HL-60/S4 treated with phorbol 12-myristate 13-acetate at 8.2 ng/mL for 4 days and 3 days (cell line): ENCODE measurements around the gene CLEC2B.

ENCODE experiments used
- in situ Hi-C: fragments of 300-500 bp; cut with MboI; formaldehyde crosslinking; loops from 2 replicates; pipeline ENCODE4 v1.15.0; 2022; ENCODE audit warnings: low sequenced_read_pairs

CLEC2B gene

GRCh38 chr12:9810671-9811070, 58.5 kb downstream of the CLEC2B start:
- in situ Hi-C loops: loop anchor here (25.0 kb wide), 1 partner anchor 327 kb away; the partner anchor contains the start of gene CLEC7A

GRCh38 chr12:9809866-9810265, 59.3 kb downstream of the CLEC2B start:
- in situ Hi-C loops: loop anchor here (25.0 kb wide), 1 partner anchor 327 kb away; the partner anchor contains the start of gene CLEC7A

- in situ Hi-C loops: loop anchor here (25.0 kb wide), 1 partner anchor 328 kb away; the partner anchor contains the start of gene CLEC7A
Observed at GRCh38 chr12:9809338-9809737, 59.8 kb downstream of the CLEC2B start.

DNA sequence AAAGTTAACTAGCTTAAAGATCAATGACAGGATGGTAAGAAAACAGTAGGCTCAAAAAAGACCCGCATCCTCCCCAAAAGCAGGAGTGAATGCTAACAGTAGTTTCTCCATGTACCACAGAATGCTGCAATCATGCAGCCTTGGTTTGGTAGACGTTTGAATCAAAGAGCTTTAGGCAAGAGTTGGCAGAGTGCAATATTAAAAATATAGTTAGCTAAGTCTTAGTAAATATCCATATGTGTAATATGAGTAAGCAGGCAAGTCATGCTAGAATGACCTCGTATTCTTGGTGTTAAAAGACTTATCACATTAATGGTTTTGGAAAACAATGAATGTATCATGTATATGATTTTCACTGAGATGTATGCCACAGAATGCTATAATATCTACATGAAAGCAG, 60.6 kb downstream of the CLEC2B start:
- in situ Hi-C loops: loop anchor here (25.0 kb wide), 1 partner anchor 329 kb away; the partner anchor contains the start of gene CLEC7A

DNA sequence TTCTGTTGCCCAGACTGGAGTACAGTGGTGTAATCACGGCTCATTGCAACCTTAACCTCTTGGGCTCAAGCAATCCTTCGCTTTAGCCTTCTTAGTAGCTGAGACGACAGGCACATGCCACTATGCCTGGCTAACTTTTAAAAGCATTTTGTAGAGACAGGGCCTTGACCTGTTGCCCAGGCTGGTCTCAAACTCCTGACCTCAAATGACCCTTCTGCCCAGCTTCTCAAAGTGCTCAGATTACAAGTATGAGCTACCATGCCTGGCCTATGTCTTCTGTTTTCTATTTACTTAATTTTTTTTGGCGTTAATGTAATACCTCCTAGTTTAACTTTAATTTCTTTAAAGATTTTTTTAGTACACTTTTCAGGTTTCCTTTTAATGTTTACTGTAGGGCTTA, 62.4 kb downstream of the CLEC2B start:
- in situ Hi-C loops: loop anchor here (25.0 kb wide), 1 partner anchor 331 kb away; the partner anchor contains the start of gene CLEC7A

GRCh38 chr12:9805883-9806282, 63.3 kb downstream of the CLEC2B start:
- in situ Hi-C loops: loop anchor here (25.0 kb wide), 1 partner anchor 331 kb away; the partner anchor contains the start of gene CLEC7A
